GM12874 (cell line): ENCODE data around the gene HMCN2.

ENCODE experiments used
- TF ChIP-seq, protein P1 (sequence below): IDR thresholded peaks from 2 replicates; pipeline ENCODE4 v1.5.1; 2011; ENCODE audit warnings: low read depth, mild to moderate bottlenecking, control low read depth, low read length, moderate library complexity; ENCODE audit not compliant: insufficient read depth

HMCN2 gene

DNA sequence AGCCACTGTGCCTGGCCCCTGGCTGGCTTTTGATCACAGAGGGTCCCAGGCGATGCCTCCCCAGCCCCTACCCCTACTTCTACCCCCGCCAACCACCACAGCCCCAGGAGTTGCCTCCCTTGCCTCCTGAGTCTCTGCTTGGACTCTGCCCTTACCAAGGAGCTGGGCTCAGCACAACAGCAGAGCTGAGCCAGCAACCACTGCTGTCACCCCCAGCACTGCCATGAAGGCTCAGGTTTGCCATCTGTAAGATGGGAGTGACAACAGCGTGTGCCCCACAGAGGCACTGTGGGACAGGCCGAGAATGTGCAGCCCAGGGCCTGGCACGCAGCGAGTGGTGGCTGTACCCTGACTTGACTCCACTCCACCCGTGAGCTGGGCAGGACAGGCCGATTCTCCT lies 116.1 kb downstream of the HMCN2 start:
- TF ChIP-seq, protein P1, sequence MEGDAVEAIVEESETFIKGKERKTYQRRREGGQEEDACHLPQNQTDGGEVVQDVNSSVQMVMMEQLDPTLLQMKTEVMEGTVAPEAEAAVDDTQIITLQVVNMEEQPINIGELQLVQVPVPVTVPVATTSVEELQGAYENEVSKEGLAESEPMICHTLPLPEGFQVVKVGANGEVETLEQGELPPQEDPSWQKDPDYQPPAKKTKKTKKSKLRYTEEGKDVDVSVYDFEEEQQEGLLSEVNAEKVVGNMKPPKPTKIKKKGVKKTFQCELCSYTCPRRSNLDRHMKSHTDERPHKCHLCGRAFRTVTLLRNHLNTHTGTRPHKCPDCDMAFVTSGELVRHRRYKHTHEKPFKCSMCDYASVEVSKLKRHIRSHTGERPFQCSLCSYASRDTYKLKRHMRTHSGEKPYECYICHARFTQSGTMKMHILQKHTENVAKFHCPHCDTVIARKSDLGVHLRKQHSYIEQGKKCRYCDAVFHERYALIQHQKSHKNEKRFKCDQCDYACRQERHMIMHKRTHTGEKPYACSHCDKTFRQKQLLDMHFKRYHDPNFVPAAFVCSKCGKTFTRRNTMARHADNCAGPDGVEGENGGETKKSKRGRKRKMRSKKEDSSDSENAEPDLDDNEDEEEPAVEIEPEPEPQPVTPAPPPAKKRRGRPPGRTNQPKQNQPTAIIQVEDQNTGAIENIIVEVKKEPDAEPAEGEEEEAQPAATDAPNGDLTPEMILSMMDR = no peak

DNA sequence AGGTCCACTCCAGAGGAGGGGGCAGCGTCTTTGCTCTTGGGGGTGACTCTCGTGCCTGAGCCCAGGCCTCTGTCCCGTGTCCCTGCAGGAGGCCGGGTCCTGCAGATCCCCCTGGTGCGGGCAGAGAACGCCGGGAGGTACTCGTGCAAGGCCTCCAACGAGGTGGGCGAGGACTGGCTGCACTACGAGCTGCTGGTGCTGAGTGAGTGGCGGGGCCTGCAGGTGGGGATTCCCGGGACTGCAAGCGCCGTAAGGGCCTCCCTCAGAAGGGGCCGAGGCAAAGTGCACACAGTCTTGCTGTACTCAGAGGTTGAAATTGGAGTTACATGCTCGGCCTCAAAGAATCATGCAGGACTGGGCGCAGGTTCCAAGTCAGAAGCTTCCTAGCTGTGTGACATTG lies 116.5 kb downstream of the HMCN2 start:
- TF ChIP-seq, protein P1 = no peak

DNA sequence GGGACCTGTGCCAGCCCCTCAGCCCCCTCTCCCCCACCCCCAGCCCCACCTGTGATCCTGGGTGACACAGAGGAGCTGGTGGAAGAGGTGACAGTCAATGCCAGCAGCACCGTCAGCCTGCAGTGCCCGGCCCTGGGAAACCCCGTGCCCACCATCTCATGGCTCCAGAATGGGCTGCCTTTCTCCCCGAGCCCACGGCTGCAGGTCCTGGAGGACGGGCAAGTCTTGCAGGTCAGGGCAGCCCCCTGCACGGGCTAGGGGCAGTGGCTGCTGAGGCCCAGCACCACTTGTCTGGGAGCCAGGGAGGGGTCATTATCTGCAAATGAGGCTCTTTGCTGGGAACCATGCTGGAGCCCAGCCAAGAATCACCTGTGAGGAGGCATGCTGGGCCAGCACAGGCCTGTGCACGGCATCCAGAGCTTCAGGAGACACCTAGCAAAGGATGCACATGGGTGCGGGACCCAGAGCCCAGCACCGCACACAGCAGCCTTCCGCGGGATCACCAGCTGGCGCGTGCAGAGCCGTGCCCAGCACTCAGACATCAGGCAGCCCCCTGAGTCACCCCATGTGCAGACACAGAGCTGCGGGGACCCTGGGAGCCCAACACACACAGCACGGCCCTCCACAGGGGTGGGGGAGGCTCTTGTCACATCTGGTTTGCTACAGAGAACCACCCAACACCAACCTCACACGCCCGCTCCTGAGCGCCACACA lies 117.2 kb downstream of the HMCN2 start:
- TF ChIP-seq, protein P1 = no peak

DNA sequence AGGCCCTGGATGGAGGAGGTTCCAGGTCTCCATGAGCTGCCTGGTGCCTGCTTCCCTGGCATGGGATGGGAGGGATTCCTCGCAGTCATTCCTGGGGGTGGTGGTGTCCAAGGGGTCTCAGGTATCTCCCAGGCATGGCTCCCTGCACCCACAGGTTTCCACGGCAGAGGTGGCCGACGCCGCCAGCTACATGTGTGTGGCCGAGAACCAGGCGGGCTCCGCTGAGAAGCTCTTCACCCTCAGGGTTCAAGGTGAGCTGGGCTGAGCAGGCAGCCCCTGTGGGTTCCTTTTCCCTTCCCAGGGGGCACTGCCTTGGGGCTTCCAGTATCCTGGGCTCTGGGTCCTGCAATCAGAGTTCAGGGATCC lies 117.8 kb downstream of the HMCN2 start:
- TF ChIP-seq, protein P1 = no peak

DNA sequence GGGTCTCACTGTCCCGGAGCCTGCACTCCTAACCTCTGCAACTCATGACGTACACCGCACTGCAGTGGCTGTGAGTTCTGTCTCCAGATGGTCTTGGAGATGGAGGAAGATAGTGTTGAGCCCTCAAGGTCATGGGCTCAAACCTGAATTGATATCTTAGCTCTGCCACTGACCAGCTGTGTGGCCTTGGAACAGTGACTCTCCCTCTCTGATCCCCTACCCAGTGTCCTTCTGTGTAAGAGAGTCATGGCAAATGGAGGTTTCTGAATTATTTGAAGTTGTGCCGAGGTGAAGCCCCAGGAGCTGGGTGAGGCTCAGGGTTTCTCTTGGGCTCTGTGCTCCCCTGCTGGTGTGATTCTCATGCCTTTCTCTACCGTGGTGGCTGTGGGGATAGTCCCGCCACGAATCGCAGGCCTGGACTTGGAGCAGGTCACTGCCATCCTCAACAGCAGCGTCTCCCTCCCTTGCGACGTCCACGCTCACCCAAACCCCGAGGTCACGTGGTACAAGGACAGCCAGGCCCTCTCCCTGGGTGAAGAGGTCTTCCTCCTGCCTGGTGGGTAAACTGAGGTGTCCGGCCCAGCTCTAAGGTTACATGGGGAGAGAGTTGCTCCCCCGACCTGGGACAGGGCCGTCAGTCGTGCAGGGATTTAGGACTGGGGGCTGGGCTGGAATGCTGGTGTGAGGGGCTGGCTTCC lies 118.6 kb downstream of the HMCN2 start:
- TF ChIP-seq, protein P1 = no peak

DNA sequence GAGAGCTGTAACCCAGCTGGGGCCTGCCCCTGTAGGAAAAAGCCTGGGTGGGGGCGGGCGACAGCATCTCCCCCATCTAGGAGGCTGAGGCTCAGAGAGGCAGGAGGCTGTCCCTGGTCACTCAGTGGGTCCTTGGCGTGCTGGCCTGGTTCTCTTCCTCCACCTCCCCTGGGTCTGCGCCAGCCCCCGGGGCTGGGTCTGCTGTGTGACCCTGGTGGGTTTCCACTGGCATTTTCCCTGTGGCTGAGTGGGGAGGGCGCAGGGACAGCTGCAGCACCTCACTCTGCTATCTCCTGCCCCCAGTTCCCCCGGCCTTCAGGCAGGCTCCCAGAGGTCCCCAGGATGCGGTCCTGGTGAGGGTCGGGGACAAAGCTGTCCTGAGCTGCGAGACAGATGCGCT lies 119.7 kb downstream of the HMCN2 start:
- TF ChIP-seq, protein P1 = no peak

DNA sequence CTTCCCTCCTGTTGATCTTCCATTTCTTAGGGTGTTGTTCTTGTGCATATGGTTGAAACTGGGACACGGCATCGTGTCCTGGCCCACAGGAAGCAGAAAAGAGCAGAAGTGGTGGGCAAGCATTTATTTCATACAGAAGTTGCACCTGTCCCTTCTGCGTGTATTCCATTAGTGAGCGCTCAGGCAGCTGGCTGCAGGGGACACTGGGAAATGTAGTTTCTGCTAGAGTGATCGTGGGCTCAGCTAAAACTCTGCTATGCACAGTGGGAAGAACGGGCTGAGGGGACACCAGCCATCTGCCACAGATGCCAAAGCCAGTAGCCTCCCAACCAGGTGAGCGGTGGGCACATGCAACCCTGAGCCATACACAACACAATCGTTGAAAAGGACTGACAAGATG lies 121.8 kb downstream of the HMCN2 start:
- TF ChIP-seq, protein P1 = no peak
